H9 (cell line): Measurements from ENCODE around the gene ATP6V0E1. TPM values are rescaled to one million over a fixed set of nuclear protein-coding genes. Genes with fewer than 3 reads are reported as not detected.

Experiments
- DNase-seq: peaks from one replicate; pipeline ENCODE4 v3.0.0-alpha.2; 2017
- H2AFZ ChIP-seq: one replicate; pipeline ENCODE4 v1.6.1; 2013; ENCODE audit warnings: mild to moderate bottlenecking, low read length, control low read depth, moderate library complexity
- H2AK5ac ChIP-seq: 2 replicates; pipeline ENCODE4 v1.6.1; 2013; ENCODE audit warnings: low read length, control low read depth, mixed read lengths; ENCODE audit not compliant: insufficient read length
- H2BK120ac ChIP-seq: one replicate; pipeline ENCODE4 v1.6.1; 2013; ENCODE audit warnings: low read depth, mild to moderate bottlenecking, low read length, control low read depth, inconsistent platforms; ENCODE audit not compliant: poor library complexity, severe bottlenecking
- H2BK12ac ChIP-seq: 2 replicates; pipeline ENCODE4 v1.6.1; 2013; ENCODE audit warnings: low read length, control low read depth, mixed read lengths, low read depth; ENCODE audit not compliant: insufficient read length
- H2BK15ac ChIP-seq: 2 replicates; pipeline ENCODE4 v1.6.1; 2013; ENCODE audit warnings: low read depth, low read length, control low read depth
- H2BK20ac ChIP-seq: one replicate; pipeline ENCODE4 v1.6.1; 2013; ENCODE audit warnings: low read depth, mild to moderate bottlenecking, low read length, control low read depth, inconsistent platforms; ENCODE audit not compliant: poor library complexity, severe bottlenecking
- H2BK5ac ChIP-seq: 2 replicates; pipeline ENCODE4 v1.6.1; 2013; ENCODE audit warnings: low read length, control low read depth, mixed read lengths; ENCODE audit not compliant: insufficient read length
- H3K14ac ChIP-seq: 2 replicates; pipeline ENCODE4 v1.6.1; 2013; ENCODE audit warnings: low read length, control low read depth; ENCODE audit not compliant: insufficient read depth
- H3K18ac ChIP-seq: 2 replicates; pipeline ENCODE4 v1.6.1; 2013; ENCODE audit warnings: low read depth, mild to moderate bottlenecking, mixed read lengths, low read length, control low read depth; ENCODE audit not compliant: insufficient read length
- H3K23ac ChIP-seq: 2 replicates; pipeline ENCODE4 v1.6.1; 2013; ENCODE audit warnings: low read length, control low read depth, mixed read lengths, low read depth; ENCODE audit not compliant: insufficient read length
- H3K23me2 ChIP-seq: 2 replicates; pipeline ENCODE4 v1.6.1; 2013; ENCODE audit warnings: low read depth, mild to moderate bottlenecking, mixed read lengths, low read length, control low read depth; ENCODE audit not compliant: insufficient read length, poor library complexity, severe bottlenecking
- H3K27ac ChIP-seq: 2 replicates; pipeline ENCODE4 v1.5.1; 2013; ENCODE audit warnings: low read length, control low read depth, mixed read lengths, low read depth; ENCODE audit not compliant: insufficient read length
- H3K27me3 ChIP-seq: 2 replicates; pipeline ENCODE4 v1.6.1; 2013; ENCODE audit warnings: low read length, control low read depth, inconsistent platforms; ENCODE audit not compliant: insufficient read depth
- H3K4ac ChIP-seq: 2 replicates; pipeline ENCODE4 v1.6.1; 2013; ENCODE audit warnings: low read depth, mild to moderate bottlenecking, control low read depth, inconsistent platforms, low read length, moderate library complexity
- H3K4me1 ChIP-seq: 2 replicates; pipeline ENCODE4 v1.6.1; 2013; ENCODE audit warnings: low read length, control low read depth, inconsistent platforms; ENCODE audit not compliant: insufficient read depth
- H3K4me2 ChIP-seq: 2 replicates; pipeline ENCODE4 v1.6.1; 2013; ENCODE audit warnings: low read length, control low read depth, mixed read lengths; ENCODE audit not compliant: insufficient read length, insufficient read depth
- H3K56ac ChIP-seq: 2 replicates; pipeline ENCODE4 v1.6.1; 2013; ENCODE audit warnings: low read depth, mild to moderate bottlenecking, mixed read lengths, low read length, control low read depth; ENCODE audit not compliant: insufficient read length
- H3K79me1 ChIP-seq: 2 replicates; pipeline ENCODE4 v1.6.1; 2013; ENCODE audit warnings: low read depth, mild to moderate bottlenecking, moderate library complexity, low read length, control low read depth, inconsistent platforms; ENCODE audit not compliant: insufficient read depth, poor library complexity, severe bottlenecking
- H3K79me2 ChIP-seq: 2 replicates; pipeline ENCODE4 v1.6.1; 2013; ENCODE audit warnings: low read length, control low read depth, inconsistent platforms; ENCODE audit not compliant: insufficient read depth
- H3K9ac ChIP-seq: 2 replicates; pipeline ENCODE4 v1.6.1; 2013; ENCODE audit warnings: low read length, control low read depth, mixed read lengths; ENCODE audit not compliant: insufficient read length; ENCODE audit errors: extremely low read depth
- H3K9me3 ChIP-seq: one replicate; pipeline ENCODE4 v1.6.1; 2013; ENCODE audit warnings: low read depth, low read length, inconsistent platforms; ENCODE audit not compliant: control insufficient read depth
- H3T11ph ChIP-seq: one replicate; pipeline ENCODE4 v1.6.1; 2013; ENCODE audit warnings: mild to moderate bottlenecking, low read length, control low read depth, inconsistent platforms
- H4K20me1 ChIP-seq: one replicate; pipeline ENCODE4 v1.6.1; 2013; ENCODE audit not compliant: control insufficient read depth, insufficient read length, insufficient read depth
- H4K5ac ChIP-seq: 2 replicates; pipeline ENCODE4 v1.6.1; 2013; ENCODE audit warnings: low read depth, mild to moderate bottlenecking, mixed read lengths, low read length, control low read depth; ENCODE audit not compliant: insufficient read length
- H4K8ac ChIP-seq: replicated peaks from 2 replicates; pipeline ENCODE4 v1.6.1; 2013; ENCODE audit warnings: low read length, control low read depth, mixed read lengths, low read depth; ENCODE audit not compliant: insufficient read length
- H4K91ac ChIP-seq: 2 replicates; pipeline ENCODE4 v1.6.1; 2013; ENCODE audit warnings: low read depth, mild to moderate bottlenecking, moderate library complexity, mixed read lengths, low read length, control low read depth; ENCODE audit not compliant: insufficient read length
- H3K27ac Mint-ChIP-seq, 3 experiments: 2 replicates in 2 of 3; 3 replicates in 1 of 3; pipeline ENCODE4 v1.8.0; 2020 to 2021; ENCODE audit warnings: mixed read lengths in 3 of 3, mild to moderate bottlenecking in 1 of 3, moderate library complexity in 1 of 3
- H3K27me3 Mint-ChIP-seq: 2 replicates; pipeline ENCODE4 v1.8.0; 2021; ENCODE audit warnings: low read depth, mild to moderate bottlenecking, moderate library complexity, mixed read lengths
- H3K36me3 Mint-ChIP-seq, 3 experiments: 2 replicates in 2 of 3; 3 replicates in 1 of 3; pipeline ENCODE4 v1.8.0; 2020 to 2021; ENCODE audit warnings: low read depth in 3 of 3, mixed read lengths in 3 of 3; ENCODE audit not compliant: insufficient read depth in 1 of 3
- H3K4me1 Mint-ChIP-seq, 2 experiments: 2 replicates each; pipeline ENCODE4 v1.8.0; 2020; ENCODE audit warnings: mixed read lengths in 2 of 2
- H3K4me3 Mint-ChIP-seq, 2 experiments: 2 replicates in 1 of 2; 3 replicates in 1 of 2; pipeline ENCODE4 v1.8.0; 2020 to 2021; ENCODE audit warnings: mild to moderate bottlenecking in 2 of 2, mixed read lengths in 2 of 2, moderate library complexity in 1 of 2
- H3K9me3 Mint-ChIP-seq, 2 experiments: 2 replicates in 1 of 2; 3 replicates in 1 of 2; pipeline ENCODE4 v1.8.0; 2020; ENCODE audit warnings: mild to moderate bottlenecking in 2 of 2, mixed read lengths in 2 of 2, moderate library complexity in 1 of 2
- WGBS: extraction: QIAGEN DNeasy Blood & Tissue Kit; methylation state at CpG from one replicate; pipeline ENCODE4 v1.1.7; 2013; ENCODE audit warnings: missing lambda C conversion rate, low lambda C conversion rate, mixed read lengths; ENCODE audit not compliant: insufficient read length; ENCODE audit errors: extremely low coverage; 5-methylcytosine and 5-hydroxymethylcytosine counted together
- total RNA-seq: library from RNA; stranded (reverse); gene quantifications from 2 replicates; pipeline ENCODE4 v1.2.1, GENCODE V29; 2021
- TF ChIP-seq, protein P1 (sequence below): fragments of 200-600 bp; sonication (generic); conservative IDR thresholded peaks from 3 replicates; pipeline ENCODE4 v1.8.0; 2021; ENCODE audit warnings: antibody characterized with exemption, mild to moderate bottlenecking

The ATP6V0E1 gene
- total RNA-seq, 1 experiment from 2014 or later = 101 TPM

GRCh38 chr5:172972552-172972951 lies 11.0 kb upstream of the ATP6V0E1 start:
- no peak overlapping the region for H4K91ac ChIP-seq
- no peak overlapping the region for H2AFZ ChIP-seq
- H2BK120ac ChIP-seq = no peak overlapping the region
- no peak overlapping the region for H3K4ac ChIP-seq
- H4K8ac ChIP-seq = no peak overlapping the region
- H3K23me2 ChIP-seq = no peaks in the 10 kb centered on the region
- H3K79me2 ChIP-seq = no peaks in the 10 kb centered on the region
- Mint-ChIP-seq H3K4me1 (no peaks in the 10 kb centered on the region), H3K27ac (no peak overlapping the region), H3K27me3 (peaks cover 22% of the 10 kb centered on the region), H3K36me3 (peaks cover 0 to 16% (median 10%) of the 10 kb centered on the region in 3 experiments; a peak in 5 of 7 replicates), H3K9me3 (no peaks in the 10 kb centered on the region), H3K4me3 (no peak overlapping the region)
- no peak overlapping the region for H2BK12ac ChIP-seq
- no peak overlapping the region for H2BK5ac ChIP-seq
- H3K23ac ChIP-seq = no peak overlapping the region
- H3K79me1 ChIP-seq = no peaks in the 10 kb centered on the region
- TF ChIP-seq, protein P1, sequence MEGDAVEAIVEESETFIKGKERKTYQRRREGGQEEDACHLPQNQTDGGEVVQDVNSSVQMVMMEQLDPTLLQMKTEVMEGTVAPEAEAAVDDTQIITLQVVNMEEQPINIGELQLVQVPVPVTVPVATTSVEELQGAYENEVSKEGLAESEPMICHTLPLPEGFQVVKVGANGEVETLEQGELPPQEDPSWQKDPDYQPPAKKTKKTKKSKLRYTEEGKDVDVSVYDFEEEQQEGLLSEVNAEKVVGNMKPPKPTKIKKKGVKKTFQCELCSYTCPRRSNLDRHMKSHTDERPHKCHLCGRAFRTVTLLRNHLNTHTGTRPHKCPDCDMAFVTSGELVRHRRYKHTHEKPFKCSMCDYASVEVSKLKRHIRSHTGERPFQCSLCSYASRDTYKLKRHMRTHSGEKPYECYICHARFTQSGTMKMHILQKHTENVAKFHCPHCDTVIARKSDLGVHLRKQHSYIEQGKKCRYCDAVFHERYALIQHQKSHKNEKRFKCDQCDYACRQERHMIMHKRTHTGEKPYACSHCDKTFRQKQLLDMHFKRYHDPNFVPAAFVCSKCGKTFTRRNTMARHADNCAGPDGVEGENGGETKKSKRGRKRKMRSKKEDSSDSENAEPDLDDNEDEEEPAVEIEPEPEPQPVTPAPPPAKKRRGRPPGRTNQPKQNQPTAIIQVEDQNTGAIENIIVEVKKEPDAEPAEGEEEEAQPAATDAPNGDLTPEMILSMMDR = no peak
- no peak overlapping the region for H3K56ac ChIP-seq
- no peaks in the 10 kb centered on the region for H4K20me1 ChIP-seq
- H3K9ac ChIP-seq = no peak overlapping the region
- no peak overlapping the region for H3K14ac ChIP-seq
- WGBS = no CpG with 5 or more reads among the region's 5 CpGs
- H3K27ac ChIP-seq = no peak overlapping the region
- no peak overlapping the region for H2AK5ac ChIP-seq
- no peak overlapping the region for H3K4me2 ChIP-seq
- DNase-seq = no peak
- H2BK15ac ChIP-seq = no peak overlapping the region
- H3K27me3 ChIP-seq = no peaks in the 10 kb centered on the region; the same call in 1 of the 2 replicates
- H4K5ac ChIP-seq = no peak overlapping the region
- H3K9me3 ChIP-seq = no peaks in the 10 kb centered on the region
- no peaks in the 10 kb centered on the region for H3K4me1 ChIP-seq
- no peak overlapping the region for H3T11ph ChIP-seq
- H3K18ac ChIP-seq = no peak overlapping the region
- no peak overlapping the region for H2BK20ac ChIP-seq
